MM.1S (cell line): ENCODE results near the gene CCDC87.

Source experiments
- EZH2 ChIP-seq: fragments of 300-600 bp; sonication (generic); optimal IDR thresholded peaks from 2 replicates; pipeline ENCODE3; 2017; ENCODE audit warnings: low read depth, mild to moderate bottlenecking, antibody characterized with exemption, low read length, mixed read lengths
- EZH2phosphoT487 ChIP-seq: fragments of 300-600 bp; sonication (generic); IDR thresholded peaks from 2 replicates; pipeline ENCODE4 v1.6.1; 2018; ENCODE audit warnings: antibody characterized with exemption, low read length
- TF ChIP-seq, protein P1 (sequence below): fragments of 300-600 bp; sonication (generic); IDR thresholded peaks from 2 replicates; pipeline ENCODE4 v1.5.1; 2016; ENCODE audit warnings: antibody characterized with exemption, low read length, mixed read lengths

DNA sequence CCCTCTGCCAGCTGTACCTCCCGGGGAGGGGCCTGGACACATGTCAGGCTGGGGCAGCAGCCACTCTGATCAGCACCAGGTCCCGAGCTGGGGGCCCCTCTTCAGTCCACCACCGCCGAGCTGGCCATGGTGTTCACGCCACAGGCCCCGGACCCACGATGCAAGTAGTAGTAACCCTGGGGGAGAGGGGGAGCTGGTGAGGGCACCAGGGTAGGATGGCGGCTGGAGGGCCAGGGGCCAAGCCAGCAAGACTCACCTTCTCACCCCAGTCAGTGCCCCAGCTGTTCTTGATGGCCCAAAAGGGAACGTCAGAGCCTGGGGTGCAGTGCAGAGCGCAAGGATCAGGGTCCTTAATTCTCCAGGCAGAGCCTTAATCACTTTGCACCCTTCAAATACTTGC is 29.0 kb downstream of the CCDC87 start:
- TF ChIP-seq, protein P1, sequence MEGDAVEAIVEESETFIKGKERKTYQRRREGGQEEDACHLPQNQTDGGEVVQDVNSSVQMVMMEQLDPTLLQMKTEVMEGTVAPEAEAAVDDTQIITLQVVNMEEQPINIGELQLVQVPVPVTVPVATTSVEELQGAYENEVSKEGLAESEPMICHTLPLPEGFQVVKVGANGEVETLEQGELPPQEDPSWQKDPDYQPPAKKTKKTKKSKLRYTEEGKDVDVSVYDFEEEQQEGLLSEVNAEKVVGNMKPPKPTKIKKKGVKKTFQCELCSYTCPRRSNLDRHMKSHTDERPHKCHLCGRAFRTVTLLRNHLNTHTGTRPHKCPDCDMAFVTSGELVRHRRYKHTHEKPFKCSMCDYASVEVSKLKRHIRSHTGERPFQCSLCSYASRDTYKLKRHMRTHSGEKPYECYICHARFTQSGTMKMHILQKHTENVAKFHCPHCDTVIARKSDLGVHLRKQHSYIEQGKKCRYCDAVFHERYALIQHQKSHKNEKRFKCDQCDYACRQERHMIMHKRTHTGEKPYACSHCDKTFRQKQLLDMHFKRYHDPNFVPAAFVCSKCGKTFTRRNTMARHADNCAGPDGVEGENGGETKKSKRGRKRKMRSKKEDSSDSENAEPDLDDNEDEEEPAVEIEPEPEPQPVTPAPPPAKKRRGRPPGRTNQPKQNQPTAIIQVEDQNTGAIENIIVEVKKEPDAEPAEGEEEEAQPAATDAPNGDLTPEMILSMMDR, result no peak
- TF ChIP-seq EZH2 (no peak), EZH2phosphoT487 (no peak)
